ENCODE measurements around the gene WDR64. TPM values are rescaled to one million over a fixed set of nuclear protein-coding genes. Genes with fewer than 3 reads are reported as not detected.
A peak's percentile ranks its signal among the peaks of the same experiment; 100 is the strongest.

WDR64 gene
- total RNA-seq, result 1 to 10 TPM; 4.3 to 5.5 TPM
- 7.1 TPM for polyA plus RNA-seq (ENCODE audit: insufficient read depth, low read depth, low replicate concordance)
- long read RNA-seq, donor 1, partial matches to known transcripts, result 18 of 104 reads
- long read RNA-seq, donor 1, other reads (novel, unspliced or antisense), result 86 of 104 reads
- long read RNA-seq, donor 2, result 0 reads

DNA sequence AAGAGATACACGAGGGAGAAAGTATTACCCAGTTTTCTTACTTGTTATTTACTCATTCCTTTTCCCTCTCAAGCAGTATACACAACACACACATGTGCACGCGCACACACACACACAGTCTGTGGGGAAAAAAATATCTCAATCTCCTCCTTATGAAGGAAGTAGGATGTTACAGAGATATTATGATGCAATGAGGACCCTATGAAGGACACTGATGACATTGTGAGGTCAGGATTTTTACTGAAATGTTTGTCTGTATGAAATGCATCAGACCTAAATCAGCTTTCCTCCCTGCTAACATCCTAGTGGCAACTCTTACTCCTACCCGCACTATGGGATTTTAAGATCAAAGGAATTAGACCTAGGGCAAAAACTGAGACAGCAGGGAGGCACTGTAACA, at the start of gene WDR64:
TSS of gene WDR64 (plus strand) at position 270 of the 400 bp plus-strand sequence. CDS start 204 bp downstream, outside the sequence.
- Histone ChIP-seq H3K9me3 (no peaks in the 10 kb centered on the region), H3K36me3 (ENCODE audit: low read depth, missing control alignments) (no peaks in the 10 kb centered on the region), H3K27me3 (no peaks in the 10 kb centered on the region), H3K27ac (peak within 1 kb of the TSS in 1 of 2 donors; percentile 23), H3K4me1 (peaks cover 24% of the 10 kb centered on the region), H3K4me3 (no peak within 1 kb of the TSS)
- TF ChIP-seq, protein P1, sequence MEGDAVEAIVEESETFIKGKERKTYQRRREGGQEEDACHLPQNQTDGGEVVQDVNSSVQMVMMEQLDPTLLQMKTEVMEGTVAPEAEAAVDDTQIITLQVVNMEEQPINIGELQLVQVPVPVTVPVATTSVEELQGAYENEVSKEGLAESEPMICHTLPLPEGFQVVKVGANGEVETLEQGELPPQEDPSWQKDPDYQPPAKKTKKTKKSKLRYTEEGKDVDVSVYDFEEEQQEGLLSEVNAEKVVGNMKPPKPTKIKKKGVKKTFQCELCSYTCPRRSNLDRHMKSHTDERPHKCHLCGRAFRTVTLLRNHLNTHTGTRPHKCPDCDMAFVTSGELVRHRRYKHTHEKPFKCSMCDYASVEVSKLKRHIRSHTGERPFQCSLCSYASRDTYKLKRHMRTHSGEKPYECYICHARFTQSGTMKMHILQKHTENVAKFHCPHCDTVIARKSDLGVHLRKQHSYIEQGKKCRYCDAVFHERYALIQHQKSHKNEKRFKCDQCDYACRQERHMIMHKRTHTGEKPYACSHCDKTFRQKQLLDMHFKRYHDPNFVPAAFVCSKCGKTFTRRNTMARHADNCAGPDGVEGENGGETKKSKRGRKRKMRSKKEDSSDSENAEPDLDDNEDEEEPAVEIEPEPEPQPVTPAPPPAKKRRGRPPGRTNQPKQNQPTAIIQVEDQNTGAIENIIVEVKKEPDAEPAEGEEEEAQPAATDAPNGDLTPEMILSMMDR (IDR thresholded peaks at IDR 0.05), result no peak
- TF ChIP-seq POLR2A (IDR thresholded peaks at IDR 0.05), result no peak
- intact Hi-C loops (cut with DNase I; ENCODE audit: low total_unique reads), result no loop called here
- DNase-seq, result no peak
- WGBS, 2 donors, result 83 to 89% methylated on average over 4 of the region's 4 CpGs

DNA sequence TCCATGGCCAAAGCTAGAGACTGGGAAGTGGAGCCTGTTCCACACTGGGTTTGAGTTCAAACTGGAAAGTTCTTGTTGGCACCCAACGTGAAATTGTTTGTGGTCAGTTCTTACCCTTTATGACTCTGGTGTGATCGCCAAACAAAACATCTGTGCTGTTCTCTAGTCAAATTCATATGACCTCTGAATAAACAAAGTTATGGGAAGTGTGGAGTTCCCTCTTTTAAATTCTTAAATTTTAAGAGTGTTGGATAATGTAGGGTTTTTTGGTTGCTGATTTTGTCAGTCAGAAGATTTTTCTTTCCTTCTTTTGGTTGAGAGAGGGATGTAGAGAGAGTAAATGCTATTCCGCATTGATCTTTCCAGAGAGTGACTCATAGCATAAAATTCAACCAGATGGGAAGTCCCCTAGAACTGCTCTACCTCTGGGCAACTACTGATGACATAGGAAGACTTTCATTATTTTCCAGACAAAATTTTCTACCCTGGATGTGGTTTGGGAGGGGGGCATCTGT, 48.3 kb upstream of the WDR64 start:
- 43 to 56% methylated on average over 3 of the region's 3 CpGs for WGBS, 2 donors
- intact Hi-C loops (cut with DNase I; ENCODE audit: low total_unique reads), result no loop called here
- Histone ChIP-seq H3K4me1 (no peaks in the 10 kb centered on the region), H3K27ac (no peak overlapping the region), H3K36me3 (ENCODE audit: low read depth, missing control alignments) (no peaks in the 10 kb centered on the region), H3K4me3 (no peak overlapping the region), H3K27me3 (no peaks in the 10 kb centered on the region), H3K9me3 (no peaks in the 10 kb centered on the region)
- DNase-seq, result peak; percentile 36
- no peak for TF ChIP-seq POLR2A (IDR thresholded peaks at IDR 0.05)
- TF ChIP-seq, protein P1 (IDR thresholded peaks at IDR 0.05), result no peak

DNA sequence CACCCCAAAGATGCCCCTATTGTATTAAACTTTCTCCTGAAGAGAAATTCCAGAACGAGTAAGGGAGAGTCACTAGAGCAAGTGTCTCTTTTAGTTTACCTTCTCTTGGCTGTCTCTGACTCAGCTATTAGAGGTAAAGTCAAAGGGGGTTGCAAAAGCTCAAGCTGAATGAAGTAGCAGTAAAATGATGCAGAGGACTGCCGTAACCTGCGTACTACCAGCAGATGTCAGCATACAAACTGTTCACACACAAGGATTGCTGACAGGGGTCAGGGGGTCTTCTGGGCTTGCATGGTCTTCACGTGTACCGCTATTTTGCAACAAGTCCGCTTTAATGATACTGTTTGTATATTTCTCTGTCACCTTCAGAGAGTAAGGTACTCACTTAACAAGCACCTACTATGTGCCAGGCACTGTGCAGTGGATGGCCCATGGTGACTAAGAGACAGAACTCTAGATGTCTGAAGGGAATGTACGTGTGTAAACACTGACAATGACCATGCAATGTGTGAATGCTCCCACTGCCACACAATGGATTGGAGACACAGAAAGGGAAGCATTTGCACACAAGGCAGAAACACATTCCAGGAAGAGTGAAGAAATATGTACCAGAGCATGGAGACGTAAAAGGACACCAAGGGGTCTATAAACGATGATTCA, 46.8 kb upstream of the WDR64 start:
- H3K4me3 ChIP-seq, result no peak overlapping the region
- WGBS, 2 donors, result 85 to 86% methylated on average over 9 of the region's 9 CpGs
- H3K4me1 ChIP-seq, result peaks cover 5% of the 10 kb centered on the region
- no peaks in the 10 kb centered on the region for H3K36me3 ChIP-seq (ENCODE audit: low read depth, missing control alignments)
- no peak for DNase-seq
- intact Hi-C loops (cut with DNase I; ENCODE audit: low total_unique reads), result no loop called here
- no peak for TF ChIP-seq POLR2A (IDR thresholded peaks at IDR 0.05)
- TF ChIP-seq, protein P1 (IDR thresholded peaks at IDR 0.05), result no peak
- H3K9me3 ChIP-seq, result no peaks in the 10 kb centered on the region
- H3K27ac ChIP-seq, result no peak overlapping the region
- H3K27me3 ChIP-seq, result no peaks in the 10 kb centered on the region

DNA sequence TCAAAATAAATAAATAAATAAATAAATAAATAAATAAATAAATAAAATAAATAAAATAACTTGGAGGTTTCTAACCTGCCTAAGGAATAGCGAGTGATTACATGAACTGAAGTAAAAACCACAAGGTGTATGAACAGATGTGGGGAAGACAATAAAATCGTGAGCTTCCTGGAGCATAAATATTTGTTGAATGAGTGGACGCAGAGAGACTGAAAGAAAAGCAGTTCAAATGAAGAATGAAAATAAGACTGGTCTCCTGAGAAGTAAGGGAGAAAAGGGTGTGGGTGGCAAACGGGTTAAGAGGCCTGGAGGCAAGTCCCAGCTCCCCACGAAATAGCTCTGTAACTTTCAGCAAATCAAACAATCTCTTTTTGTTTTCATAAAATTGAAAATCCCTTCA, 45.5 kb upstream of the WDR64 start:
- Histone ChIP-seq H3K4me1 (peaks cover 7% of the 10 kb centered on the region), H3K27me3 (no peaks in the 10 kb centered on the region), H3K27ac (no peak overlapping the region), H3K4me3 (no peak overlapping the region), H3K9me3 (no peaks in the 10 kb centered on the region), H3K36me3 (ENCODE audit: low read depth, missing control alignments) (no peaks in the 10 kb centered on the region)
- no peak for TF ChIP-seq POLR2A (IDR thresholded peaks at IDR 0.05)
- TF ChIP-seq, protein P1 (IDR thresholded peaks at IDR 0.05), result no peak
- intact Hi-C loops (cut with DNase I; ENCODE audit: low total_unique reads), result no loop called here
- WGBS, 2 donors, result 88 to 89% methylated on average over 5 of the region's 5 CpGs
- no peak for DNase-seq

All from testis (tissue), 5 donors.